H9 (cell line): Measurements from ENCODE around the gene POU6F2. TPM values are rescaled to one million over a fixed set of nuclear protein-coding genes. Genes with fewer than 3 reads are reported as not detected.

ENCODE experiments used
- DNase-seq: peaks from one replicate; pipeline ENCODE4 v3.0.0-alpha.2; 2017
- H2AFZ ChIP-seq: one replicate; pipeline ENCODE4 v1.6.1; 2013; ENCODE audit warnings: mild to moderate bottlenecking, low read length, control low read depth, moderate library complexity
- H2AK5ac ChIP-seq: 2 replicates; pipeline ENCODE4 v1.6.1; 2013; ENCODE audit warnings: low read length, control low read depth, mixed read lengths; ENCODE audit not compliant: insufficient read length
- H2BK120ac ChIP-seq: one replicate; pipeline ENCODE4 v1.6.1; 2013; ENCODE audit warnings: low read depth, mild to moderate bottlenecking, low read length, control low read depth, inconsistent platforms; ENCODE audit not compliant: poor library complexity, severe bottlenecking
- H2BK12ac ChIP-seq: 2 replicates; pipeline ENCODE4 v1.6.1; 2013; ENCODE audit warnings: low read length, control low read depth, mixed read lengths, low read depth; ENCODE audit not compliant: insufficient read length
- H2BK15ac ChIP-seq: 2 replicates; pipeline ENCODE4 v1.6.1; 2013; ENCODE audit warnings: low read depth, low read length, control low read depth
- H2BK20ac ChIP-seq: one replicate; pipeline ENCODE4 v1.6.1; 2013; ENCODE audit warnings: low read depth, mild to moderate bottlenecking, low read length, control low read depth, inconsistent platforms; ENCODE audit not compliant: poor library complexity, severe bottlenecking
- H2BK5ac ChIP-seq: 2 replicates; pipeline ENCODE4 v1.6.1; 2013; ENCODE audit warnings: low read length, control low read depth, mixed read lengths; ENCODE audit not compliant: insufficient read length
- H3K14ac ChIP-seq: 2 replicates; pipeline ENCODE4 v1.6.1; 2013; ENCODE audit warnings: low read length, control low read depth; ENCODE audit not compliant: insufficient read depth
- H3K18ac ChIP-seq: 2 replicates; pipeline ENCODE4 v1.6.1; 2013; ENCODE audit warnings: low read depth, mild to moderate bottlenecking, mixed read lengths, low read length, control low read depth; ENCODE audit not compliant: insufficient read length
- H3K23ac ChIP-seq: 2 replicates; pipeline ENCODE4 v1.6.1; 2013; ENCODE audit warnings: low read length, control low read depth, mixed read lengths, low read depth; ENCODE audit not compliant: insufficient read length
- H3K23me2 ChIP-seq: 2 replicates; pipeline ENCODE4 v1.6.1; 2013; ENCODE audit warnings: low read depth, mild to moderate bottlenecking, mixed read lengths, low read length, control low read depth; ENCODE audit not compliant: insufficient read length, poor library complexity, severe bottlenecking
- H3K27ac ChIP-seq: 2 replicates; pipeline ENCODE4 v1.5.1; 2013; ENCODE audit warnings: low read length, control low read depth, mixed read lengths, low read depth; ENCODE audit not compliant: insufficient read length
- H3K27me3 ChIP-seq: 2 replicates; pipeline ENCODE4 v1.6.1; 2013; ENCODE audit warnings: low read length, control low read depth, inconsistent platforms; ENCODE audit not compliant: insufficient read depth
- H3K4ac ChIP-seq: 2 replicates; pipeline ENCODE4 v1.6.1; 2013; ENCODE audit warnings: low read depth, mild to moderate bottlenecking, control low read depth, inconsistent platforms, low read length, moderate library complexity
- H3K4me1 ChIP-seq: 2 replicates; pipeline ENCODE4 v1.6.1; 2013; ENCODE audit warnings: low read length, control low read depth, inconsistent platforms; ENCODE audit not compliant: insufficient read depth
- H3K4me2 ChIP-seq: 2 replicates; pipeline ENCODE4 v1.6.1; 2013; ENCODE audit warnings: low read length, control low read depth, mixed read lengths; ENCODE audit not compliant: insufficient read length, insufficient read depth
- H3K56ac ChIP-seq: 2 replicates; pipeline ENCODE4 v1.6.1; 2013; ENCODE audit warnings: low read depth, mild to moderate bottlenecking, mixed read lengths, low read length, control low read depth; ENCODE audit not compliant: insufficient read length
- H3K79me1 ChIP-seq: 2 replicates; pipeline ENCODE4 v1.6.1; 2013; ENCODE audit warnings: low read depth, mild to moderate bottlenecking, moderate library complexity, low read length, control low read depth, inconsistent platforms; ENCODE audit not compliant: insufficient read depth, poor library complexity, severe bottlenecking
- H3K79me2 ChIP-seq: 2 replicates; pipeline ENCODE4 v1.6.1; 2013; ENCODE audit warnings: low read length, control low read depth, inconsistent platforms; ENCODE audit not compliant: insufficient read depth
- H3K9ac ChIP-seq: 2 replicates; pipeline ENCODE4 v1.6.1; 2013; ENCODE audit warnings: low read length, control low read depth, mixed read lengths; ENCODE audit not compliant: insufficient read length; ENCODE audit errors: extremely low read depth
- H3K9me3 ChIP-seq: one replicate; pipeline ENCODE4 v1.6.1; 2013; ENCODE audit warnings: low read depth, low read length, inconsistent platforms; ENCODE audit not compliant: control insufficient read depth
- H3T11ph ChIP-seq: one replicate; pipeline ENCODE4 v1.6.1; 2013; ENCODE audit warnings: mild to moderate bottlenecking, low read length, control low read depth, inconsistent platforms
- H4K20me1 ChIP-seq: one replicate; pipeline ENCODE4 v1.6.1; 2013; ENCODE audit not compliant: control insufficient read depth, insufficient read length, insufficient read depth
- H4K5ac ChIP-seq: 2 replicates; pipeline ENCODE4 v1.6.1; 2013; ENCODE audit warnings: low read depth, mild to moderate bottlenecking, mixed read lengths, low read length, control low read depth; ENCODE audit not compliant: insufficient read length
- H4K8ac ChIP-seq: replicated peaks from 2 replicates; pipeline ENCODE4 v1.6.1; 2013; ENCODE audit warnings: low read length, control low read depth, mixed read lengths, low read depth; ENCODE audit not compliant: insufficient read length
- H4K91ac ChIP-seq: 2 replicates; pipeline ENCODE4 v1.6.1; 2013; ENCODE audit warnings: low read depth, mild to moderate bottlenecking, moderate library complexity, mixed read lengths, low read length, control low read depth; ENCODE audit not compliant: insufficient read length
- H3K27ac Mint-ChIP-seq, 3 experiments: 2 replicates in 2 of 3; 3 replicates in 1 of 3; pipeline ENCODE4 v1.8.0; 2020 to 2021; ENCODE audit warnings: mixed read lengths in 3 of 3, mild to moderate bottlenecking in 1 of 3, moderate library complexity in 1 of 3
- H3K27me3 Mint-ChIP-seq: 2 replicates; pipeline ENCODE4 v1.8.0; 2021; ENCODE audit warnings: low read depth, mild to moderate bottlenecking, moderate library complexity, mixed read lengths
- H3K36me3 Mint-ChIP-seq, 3 experiments: 2 replicates in 2 of 3; 3 replicates in 1 of 3; pipeline ENCODE4 v1.8.0; 2020 to 2021; ENCODE audit warnings: low read depth in 3 of 3, mixed read lengths in 3 of 3; ENCODE audit not compliant: insufficient read depth in 1 of 3
- H3K4me1 Mint-ChIP-seq, 2 experiments: 2 replicates each; pipeline ENCODE4 v1.8.0; 2020; ENCODE audit warnings: mixed read lengths in 2 of 2
- H3K4me3 Mint-ChIP-seq, 2 experiments: 2 replicates in 1 of 2; 3 replicates in 1 of 2; pipeline ENCODE4 v1.8.0; 2020 to 2021; ENCODE audit warnings: mild to moderate bottlenecking in 2 of 2, mixed read lengths in 2 of 2, moderate library complexity in 1 of 2
- H3K9me3 Mint-ChIP-seq, 2 experiments: 2 replicates in 1 of 2; 3 replicates in 1 of 2; pipeline ENCODE4 v1.8.0; 2020; ENCODE audit warnings: mild to moderate bottlenecking in 2 of 2, mixed read lengths in 2 of 2, moderate library complexity in 1 of 2
- CTCF ChIP-seq: fragments of 200-600 bp; sonication (generic); conservative IDR thresholded peaks from 3 replicates; pipeline ENCODE4 v1.8.0; 2021; ENCODE audit warnings: antibody characterized with exemption, mild to moderate bottlenecking
- WGBS: extraction: QIAGEN DNeasy Blood & Tissue Kit; methylation state at CpG from one replicate; pipeline ENCODE4 v1.1.7; 2013; ENCODE audit warnings: missing lambda C conversion rate, low lambda C conversion rate, mixed read lengths; ENCODE audit not compliant: insufficient read length; ENCODE audit errors: extremely low coverage; 5-methylcytosine and 5-hydroxymethylcytosine counted together
- total RNA-seq: library from RNA; stranded (reverse); gene quantifications from 2 replicates; pipeline ENCODE4 v1.2.1, GENCODE V29; 2021

POU6F2 gene
- total RNA-seq, 1 experiment from 2014 or later: 1.9 TPM

- no peaks in the 10 kb centered on the region for H3K79me1 ChIP-seq
- H3K14ac ChIP-seq: no peak overlapping the region
- peaks cover 7 to 10% of the 10 kb centered on the region in 2 experiments; a peak in 3 of 4 replicates for H3K4me1 Mint-ChIP-seq
- no peak overlapping the region for H3K9ac ChIP-seq
- H3K79me2 ChIP-seq: no peaks in the 10 kb centered on the region
- H2BK5ac ChIP-seq: no peak overlapping the region
- no peak overlapping the region for H3K4ac ChIP-seq
- no peaks in the 10 kb centered on the region for H4K20me1 ChIP-seq
- H3K4me2 ChIP-seq: no peak overlapping the region
- no peak overlapping the region for H3K23ac ChIP-seq
- H3K4me1 ChIP-seq: no peaks in the 10 kb centered on the region
- H3K56ac ChIP-seq: no peak overlapping the region
- H3K27me3 Mint-ChIP-seq: no peaks in the 10 kb centered on the region
- no peak overlapping the region for H3K18ac ChIP-seq
- no peak overlapping the region for H3K4me3 Mint-ChIP-seq
- no peak overlapping the region for H2BK120ac ChIP-seq
- H3T11ph ChIP-seq: no peak overlapping the region
- H3K27ac Mint-ChIP-seq: peak overlapping the region in 1 of 3 experiments; percentile 27; a peak in 1 of 7 replicates
- H3K27ac ChIP-seq: no peak overlapping the region
- no peak for TF ChIP-seq CTCF
- H3K9me3 Mint-ChIP-seq: no peaks in the 10 kb centered on the region
- no peak overlapping the region for H2AFZ ChIP-seq
- no CpG with 5 or more reads among the region's 5 CpGs for WGBS
- no peaks in the 10 kb centered on the region for H3K36me3 Mint-ChIP-seq
- no peak overlapping the region for H4K5ac ChIP-seq
- no peak overlapping the region for H2BK12ac ChIP-seq
- H2AK5ac ChIP-seq: no peak overlapping the region
- no peak overlapping the region for H2BK15ac ChIP-seq
- no peaks in the 10 kb centered on the region for H3K9me3 ChIP-seq
- no peak for DNase-seq
- H2BK20ac ChIP-seq: no peak overlapping the region
- no peaks in the 10 kb centered on the region for H3K27me3 ChIP-seq
- H4K8ac ChIP-seq: no peak overlapping the region
- no peak overlapping the region for H4K91ac ChIP-seq
- no peaks in the 10 kb centered on the region for H3K23me2 ChIP-seq
These were observed 401.7 kb downstream of the POU6F2 start for GRCh38 chr7:39379416-39379815.
